ENCODE data around the gene CD7.
A peak's percentile ranks its signal among the peaks of the same experiment; 100 is the strongest.

CD7 gene

GRCh38 chr17:82283208-82283749, 34.1 kb downstream of the CD7 start (continued):
- TF ChIP-seq EGR2 (tag by site-specific recombination; IDR thresholded peaks at IDR 0.05; ENCODE audit: low read depth) (peak; percentile 75), GLIS2 (tag by site-specific recombination; IDR thresholded peaks at IDR 0.05) (peak; percentile 82), BCL11A (tag by site-specific recombination; IDR thresholded peaks at IDR 0.05; ENCODE audit: low read depth) (no peak), AEBP2 (tag by site-specific recombination; IDR thresholded peaks at IDR 0.05; ENCODE audit: borderline replicate concordance) (no peak), ZIC2 (tag by site-specific recombination; IDR thresholded peaks at IDR 0.05) (peak; percentile 95), SP2 (tag by site-specific recombination; IDR thresholded peaks at IDR 0.05) (0 out of 2 replicates have a peak, but pooled peaks have one; percentile 16), ZNF488 (tag by site-specific recombination; IDR thresholded peaks at IDR 0.05) (no peak), PRDM10 (tag by site-specific recombination; IDR thresholded peaks at IDR 0.05) (peak; percentile 55; the same call in 1 of the 2 replicates), ZXDB (tag by site-specific recombination; IDR thresholded peaks at IDR 0.05) (no peak), ZNF335 (tag by site-specific recombination; conservative IDR thresholded peaks at IDR 0.05) (peak; percentile 43; the same call in 1 of the 2 replicates), ZNF549 (tag by site-specific recombination; IDR thresholded peaks at IDR 0.05) (no peak), ZBTB10 (tag by site-specific recombination; IDR thresholded peaks at IDR 0.05) (peak; percentile 65; the same call in 1 of the 2 replicates), FEZF1 (tag by site-specific recombination; IDR thresholded peaks at IDR 0.05) (no peak), KLF10 (tag by site-specific recombination; IDR thresholded peaks at IDR 0.05) (no peak), ZNF791 (tag by site-specific recombination; IDR thresholded peaks at IDR 0.05) (no peak), OSR2 (tag by site-specific recombination; IDR thresholded peaks at IDR 0.05) (no peak), ZNF596 (tag by site-specific recombination; IDR thresholded peaks at IDR 0.05) (no peak), ZNF571 (tag by site-specific recombination; IDR thresholded peaks at IDR 0.05) (0 out of 2 replicates have a peak, but pooled peaks have one; percentile 52), SCRT1 (tag by site-specific recombination; IDR thresholded peaks at IDR 0.05; ENCODE audit: borderline replicate concordance) (no peak), MZF1 (tag by site-specific recombination; IDR thresholded peaks at IDR 0.05; ENCODE audit: borderline replicate concordance) (no peak), GLI2 (tag by site-specific recombination; IDR thresholded peaks at IDR 0.05; ENCODE audit: borderline replicate concordance, low read depth) (no peak), ZNF513 (tag by site-specific recombination; IDR thresholded peaks at IDR 0.05) (no peak), ZNF792 (tag by site-specific recombination; IDR thresholded peaks at IDR 0.05) (no peak)

All from HEK293 (cell line).